Activated CD8-positive, alpha-beta memory T cell treated with anti-CD3 and anti-CD28 coated beads for 24 hours (primary cell): Measurements from ENCODE around the gene CLDN9.

Experiments
- DNase-seq: peaks from one replicate; pipeline ENCODE4 v3.0.0-alpha.2; 2020

Gene CLDN9

GRCh38 chr16:3058139-3059030 is 45.7 kb downstream of the CLDN9 start:
- DNase-seq: peak; percentile 79

GRCh38 chr16:3059041-3059722 is 46.5 kb downstream of the CLDN9 start:
- DNase-seq: peak; percentile 97

GRCh38 chr16:3059723-3060242 is 47.1 kb downstream of the CLDN9 start:
- DNase-seq: no peak

DNA sequence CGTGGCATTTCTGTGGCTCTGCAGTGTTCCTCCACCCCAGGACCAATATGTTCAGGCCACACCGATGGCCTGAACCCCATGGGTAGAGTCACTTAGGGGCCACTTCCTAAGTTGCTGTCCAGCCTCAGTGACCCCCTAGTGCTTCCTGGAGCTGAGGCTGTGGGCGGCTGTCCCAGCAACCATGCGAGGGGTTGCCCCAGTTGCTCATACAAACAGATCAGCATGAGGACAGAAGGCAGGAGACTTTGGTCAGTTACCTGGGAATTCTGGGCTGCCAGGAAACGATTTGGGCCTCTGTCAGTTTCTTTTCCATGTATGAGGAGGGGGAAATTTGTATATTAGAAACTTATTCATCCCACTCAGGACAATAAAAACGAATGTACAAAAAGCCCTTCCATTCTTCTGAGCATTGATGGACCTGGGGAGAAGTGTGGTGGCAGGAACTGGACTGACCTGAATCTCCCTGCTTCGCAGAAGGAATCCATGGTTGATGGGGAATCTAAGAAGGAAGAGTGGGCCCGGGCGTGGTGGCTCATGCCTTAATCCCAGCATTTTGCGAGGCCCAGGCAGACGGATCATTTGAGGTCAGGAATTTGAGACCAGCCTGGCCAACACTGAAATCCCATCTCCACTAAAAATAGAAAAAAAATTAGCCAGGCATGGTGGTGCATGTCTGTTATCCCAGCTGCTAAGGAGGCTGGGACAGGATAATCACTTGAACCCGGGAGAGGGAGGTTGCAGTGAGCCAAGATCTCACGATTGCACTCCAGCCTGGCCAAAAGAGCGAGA is 47.8 kb downstream of the CLDN9 start:
- no peak for DNase-seq

DNA sequence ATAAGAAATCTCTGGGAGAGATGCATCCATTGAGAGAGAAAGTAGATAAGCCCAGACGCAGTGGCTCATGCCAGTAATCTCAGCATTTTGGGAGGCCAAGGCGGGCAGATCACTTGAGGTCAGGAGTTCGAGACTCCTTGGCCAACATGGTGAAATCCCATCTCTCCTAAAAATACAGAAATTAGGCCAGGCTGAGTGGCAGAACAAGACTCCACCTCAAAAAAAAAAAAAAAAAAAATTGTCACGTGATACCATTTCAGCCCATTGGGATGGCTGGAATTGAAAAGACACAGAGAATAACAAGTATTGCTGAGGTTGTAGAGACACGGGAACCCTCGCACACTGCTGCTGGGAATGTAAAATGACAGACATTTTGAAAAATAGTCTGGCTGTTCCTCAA is 49.8 kb downstream of the CLDN9 start:
- DNase-seq: no peak

GRCh38 chr16:3063625-3064386 is 51.1 kb downstream of the CLDN9 start:
- no peak for DNase-seq
